Mesothelial cell of epicardium (in vitro differentiated cells): ENCODE measurements around the gene TPRN. TPM values are rescaled to one million over a fixed set of nuclear protein-coding genes. Genes with fewer than 3 reads are reported as not detected.

ENCODE experiments used
- DNase-seq, 2 experiments: peaks; one replicate each; pipeline ENCODE4 v3.0.0; 2021; ENCODE audit warnings: low spot score in 2 of 2; ENCODE audit not compliant: unreplicated experiment in 2 of 2
- H3K27ac Mint-ChIP-seq: 2 replicates; pipeline ENCODE4 v1.8.0; 2021; ENCODE audit warnings: mixed read lengths
- H3K27me3 Mint-ChIP-seq: 2 replicates; pipeline ENCODE4 v1.8.0; 2021; ENCODE audit warnings: low read depth, mixed read lengths
- H3K36me3 Mint-ChIP-seq: 2 replicates; pipeline ENCODE4 v1.8.0; 2021; ENCODE audit warnings: mixed read lengths
- H3K4me1 Mint-ChIP-seq: 2 replicates; pipeline ENCODE4 v1.8.0; 2021; ENCODE audit warnings: mixed read lengths
- H3K4me3 Mint-ChIP-seq: 2 replicates; pipeline ENCODE4 v1.8.0; 2021; ENCODE audit warnings: mild to moderate bottlenecking, moderate library complexity, mixed read lengths
- H3K9me3 Mint-ChIP-seq: 2 replicates; pipeline ENCODE4 v1.8.0; 2021; ENCODE audit warnings: mixed read lengths
- total RNA-seq: library from RNA; stranded (reverse); gene quantifications from 3 replicates; pipeline ENCODE4 v1.2.1, GENCODE V29; 2021
- TF ChIP-seq, protein P1 (sequence below): fragments of 200-600 bp; sonication (generic); IDR thresholded peaks from one replicate; pipeline ENCODE4 v1.5.0; 2021; ENCODE audit warnings: antibody characterized with exemption; ENCODE audit not compliant: unreplicated experiment

The TPRN gene, protein sequence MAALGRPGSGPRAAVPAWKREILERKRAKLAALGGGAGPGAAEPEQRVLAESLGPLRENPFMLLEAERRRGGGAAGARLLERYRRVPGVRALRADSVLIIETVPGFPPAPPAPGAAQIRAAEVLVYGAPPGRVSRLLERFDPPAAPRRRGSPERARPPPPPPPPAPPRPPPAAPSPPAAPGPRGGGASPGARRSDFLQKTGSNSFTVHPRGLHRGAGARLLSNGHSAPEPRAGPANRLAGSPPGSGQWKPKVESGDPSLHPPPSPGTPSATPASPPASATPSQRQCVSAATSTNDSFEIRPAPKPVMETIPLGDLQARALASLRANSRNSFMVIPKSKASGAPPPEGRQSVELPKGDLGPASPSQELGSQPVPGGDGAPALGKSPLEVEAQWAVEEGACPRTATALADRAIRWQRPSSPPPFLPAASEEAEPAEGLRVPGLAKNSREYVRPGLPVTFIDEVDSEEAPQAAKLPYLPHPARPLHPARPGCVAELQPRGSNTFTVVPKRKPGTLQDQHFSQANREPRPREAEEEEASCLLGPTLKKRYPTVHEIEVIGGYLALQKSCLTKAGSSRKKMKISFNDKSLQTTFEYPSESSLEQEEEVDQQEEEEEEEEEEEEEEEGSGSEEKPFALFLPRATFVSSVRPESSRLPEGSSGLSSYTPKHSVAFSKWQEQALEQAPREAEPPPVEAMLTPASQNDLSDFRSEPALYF
- total RNA-seq = 16.7 to 18.5 TPM (median 17.6 TPM) in 3 replicates

- TF ChIP-seq, protein P1, sequence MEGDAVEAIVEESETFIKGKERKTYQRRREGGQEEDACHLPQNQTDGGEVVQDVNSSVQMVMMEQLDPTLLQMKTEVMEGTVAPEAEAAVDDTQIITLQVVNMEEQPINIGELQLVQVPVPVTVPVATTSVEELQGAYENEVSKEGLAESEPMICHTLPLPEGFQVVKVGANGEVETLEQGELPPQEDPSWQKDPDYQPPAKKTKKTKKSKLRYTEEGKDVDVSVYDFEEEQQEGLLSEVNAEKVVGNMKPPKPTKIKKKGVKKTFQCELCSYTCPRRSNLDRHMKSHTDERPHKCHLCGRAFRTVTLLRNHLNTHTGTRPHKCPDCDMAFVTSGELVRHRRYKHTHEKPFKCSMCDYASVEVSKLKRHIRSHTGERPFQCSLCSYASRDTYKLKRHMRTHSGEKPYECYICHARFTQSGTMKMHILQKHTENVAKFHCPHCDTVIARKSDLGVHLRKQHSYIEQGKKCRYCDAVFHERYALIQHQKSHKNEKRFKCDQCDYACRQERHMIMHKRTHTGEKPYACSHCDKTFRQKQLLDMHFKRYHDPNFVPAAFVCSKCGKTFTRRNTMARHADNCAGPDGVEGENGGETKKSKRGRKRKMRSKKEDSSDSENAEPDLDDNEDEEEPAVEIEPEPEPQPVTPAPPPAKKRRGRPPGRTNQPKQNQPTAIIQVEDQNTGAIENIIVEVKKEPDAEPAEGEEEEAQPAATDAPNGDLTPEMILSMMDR = no peak
- Mint-ChIP-seq H3K27me3 (no peaks in the 10 kb centered on the region), H3K9me3 (no peaks in the 10 kb centered on the region), H3K27ac (peak within 1 kb of the TSS; percentile 82), H3K4me1 (peaks cover 37% of the 10 kb centered on the region), H3K4me3 (peak within 1 kb of the TSS; percentile 83), H3K36me3 (no peaks in the 10 kb centered on the region)
- DNase-seq = peak; percentile 98 to 99
Measured at GRCh38 chr9:137200311-137201204, at the start of gene TPRN. Gene TPRN, minus strand, starts transcription at chr9:137200741. Its CDS starts 30 bp downstream, at chr9:137200711.

GRCh38 chr9:137247916-137248175 is 47.3 kb upstream of the TPRN start:
- peaks cover 5% of the 10 kb centered on the region for H3K36me3 Mint-ChIP-seq
- H3K27me3 Mint-ChIP-seq = no peaks in the 10 kb centered on the region
- no peak overlapping the region for H3K4me3 Mint-ChIP-seq
- TF ChIP-seq, protein P1 = no peak
- H3K9me3 Mint-ChIP-seq = no peaks in the 10 kb centered on the region
- no peak for DNase-seq
- H3K27ac Mint-ChIP-seq = no peak overlapping the region
- H3K4me1 Mint-ChIP-seq = peaks cover 4% of the 10 kb centered on the region

DNA sequence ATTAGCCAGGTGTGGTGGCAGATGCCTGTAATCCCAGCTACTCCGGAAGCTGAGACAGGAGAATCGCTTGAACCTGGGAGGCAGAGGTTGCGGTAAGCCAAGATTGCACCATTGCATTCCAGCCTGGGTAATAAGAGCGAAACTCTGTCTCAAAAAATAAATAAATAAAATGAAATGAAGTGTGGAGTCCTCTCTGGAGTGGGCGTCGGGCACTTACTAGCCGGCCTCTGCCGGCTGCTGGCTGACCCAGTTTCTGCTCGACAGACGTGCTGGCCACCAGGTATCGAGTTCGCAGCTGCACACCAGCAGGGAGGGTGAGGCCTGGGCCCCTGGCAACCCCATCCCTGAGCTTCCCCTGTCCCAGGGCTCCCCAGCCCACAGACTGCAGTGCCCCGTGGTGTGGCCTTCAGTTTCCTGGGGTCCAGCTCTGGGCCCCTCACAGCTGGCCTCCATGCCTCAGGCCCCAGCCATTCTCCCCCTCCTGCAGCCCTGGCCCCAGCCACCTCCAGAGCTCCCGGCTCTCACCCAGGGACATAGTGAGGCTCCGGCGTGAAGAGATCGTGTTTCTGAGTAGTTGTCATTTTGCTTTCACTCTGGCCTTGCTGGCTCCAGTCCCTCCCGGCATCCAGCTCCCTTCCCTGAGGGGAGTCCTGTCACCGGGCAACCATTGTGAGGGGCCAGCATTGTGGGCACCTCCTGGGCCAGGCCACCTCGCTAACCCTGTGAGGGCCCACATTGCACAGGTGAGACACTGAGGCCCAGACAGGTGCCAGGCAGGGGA is 46.8 kb upstream of the TPRN start:
- no peak for DNase-seq
- Mint-ChIP-seq H3K4me3 (no peak overlapping the region), H3K27me3 (no peaks in the 10 kb centered on the region), H3K4me1 (peaks cover 9% of the 10 kb centered on the region), H3K36me3 (peaks cover 11% of the 10 kb centered on the region), H3K27ac (no peak overlapping the region), H3K9me3 (no peaks in the 10 kb centered on the region)
- TF ChIP-seq, protein P1 = no peak

DNA sequence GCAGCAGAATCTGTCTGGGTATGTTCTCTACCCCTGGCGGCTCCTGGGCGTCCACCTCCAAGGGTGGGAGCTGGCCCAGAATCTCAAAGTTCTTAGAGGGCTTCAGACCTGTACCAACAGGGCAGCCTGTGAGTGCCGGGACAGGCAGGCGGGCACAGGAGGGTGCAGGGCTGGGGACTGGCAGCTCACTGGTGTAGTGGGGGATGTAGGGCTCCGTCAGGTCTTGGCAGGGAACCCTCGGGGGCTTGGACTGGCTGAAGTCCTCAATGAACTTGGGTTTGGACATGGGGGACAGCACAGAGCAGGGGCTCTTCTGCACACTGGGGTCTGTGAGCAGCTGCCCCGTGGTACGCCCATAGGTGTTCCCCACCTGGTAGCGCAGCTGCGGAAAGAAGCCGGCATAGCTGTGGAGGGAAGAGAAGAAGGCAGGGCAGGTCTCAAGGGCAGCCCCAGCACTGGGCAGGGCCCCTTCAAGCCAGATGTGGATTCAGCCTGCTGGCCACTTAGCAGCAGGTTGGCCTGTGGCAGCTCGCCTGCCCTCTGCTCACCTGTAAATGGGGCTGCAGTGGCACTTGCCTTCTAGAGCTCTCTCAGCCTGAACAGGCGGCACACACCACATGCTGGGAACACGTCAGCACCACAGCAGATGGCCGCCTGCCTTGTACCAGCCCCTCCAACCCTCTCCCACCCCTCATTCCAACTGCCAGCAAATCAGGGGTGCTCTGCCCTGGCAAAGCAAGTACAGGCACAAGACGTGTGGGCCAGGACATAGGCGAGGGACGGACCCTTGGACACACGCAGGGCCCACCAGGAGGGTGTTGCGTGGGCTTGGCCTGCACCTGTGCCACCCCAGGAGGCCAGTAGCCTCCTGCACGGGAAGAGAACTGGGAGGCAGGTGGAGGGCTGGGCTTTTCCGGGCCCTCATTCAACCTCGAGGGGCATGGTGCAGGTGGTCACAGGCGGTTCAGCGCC is 45.2 kb upstream of the TPRN start:
- Mint-ChIP-seq H3K4me3 (no peak overlapping the region), H3K36me3 (peaks cover 12% of the 10 kb centered on the region), H3K27ac (no peak overlapping the region), H3K9me3 (no peaks in the 10 kb centered on the region), H3K27me3 (no peaks in the 10 kb centered on the region), H3K4me1 (peaks cover 10% of the 10 kb centered on the region)
- TF ChIP-seq, protein P1 = no peak
- DNase-seq = no peak
